Middle frontal gyrus (tissue), 1 donor: ENCODE measurements around the gene CIT.
"Not testable (repeated sequence)": the region's sequence is repeated elsewhere in the genome, so short reads cannot be mapped to it uniquely, and the experiment has no call there.

Experiments used
- DNase-seq: peaks from one replicate; pipeline ENCODE4 v3.0.0-alpha.2; 2015; ENCODE audit warnings: low spot score; ENCODE audit errors: extremely low spot score

Gene CIT

GRCh38 chr12:119657001-119657400 is 220.1 kb downstream of the CIT start:
- DNase-seq = not testable (repeated sequence)

DNA sequence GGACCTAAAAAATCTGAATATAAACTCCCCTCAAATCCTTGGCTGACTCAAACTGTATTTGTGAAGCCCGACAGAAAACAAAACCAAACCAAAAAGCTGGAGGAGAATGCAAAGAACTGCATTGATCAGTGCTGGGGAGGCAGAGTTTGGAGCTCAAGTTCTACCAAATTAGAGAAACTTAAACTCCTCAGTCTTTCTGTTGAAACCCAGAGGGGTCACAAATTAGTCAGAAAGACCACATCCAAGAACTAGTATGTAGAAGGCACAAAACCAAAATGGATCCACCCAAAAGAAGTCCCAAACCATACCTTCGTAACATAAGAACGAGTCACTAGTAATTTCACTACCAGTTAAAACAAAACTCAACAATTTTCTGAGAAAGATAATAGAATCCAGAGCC is 224.5 kb downstream of the CIT start:
- DNase-seq = no peak

GRCh38 chr12:119649202-119649808 is 227.8 kb downstream of the CIT start:
- no peak for DNase-seq

DNA sequence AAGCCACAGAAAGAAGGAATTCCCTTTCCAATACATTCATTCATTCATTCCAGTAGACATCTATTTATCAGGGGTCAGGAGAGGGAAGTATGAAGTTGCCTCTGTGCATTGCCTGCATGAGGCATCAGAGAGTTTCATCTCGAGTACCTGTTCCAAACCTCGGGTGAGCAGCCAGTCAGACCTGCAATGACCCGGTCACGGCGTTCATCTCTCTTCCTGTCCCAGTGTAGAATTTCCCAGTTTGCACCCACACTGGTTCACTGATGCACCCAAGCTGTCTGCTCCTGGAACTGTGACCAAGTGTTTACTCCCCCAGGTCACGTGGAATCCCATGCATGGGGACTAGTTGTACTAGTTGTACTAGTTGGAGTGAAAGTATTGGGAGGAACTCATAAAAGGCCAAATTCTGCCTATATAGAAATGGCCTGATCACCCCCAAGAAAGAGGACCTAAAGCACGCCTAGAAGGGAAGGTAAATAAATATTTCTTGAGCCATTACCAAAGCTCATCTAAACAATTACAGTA is 231.5 kb downstream of the CIT start:
- no peak for DNase-seq

- no peak for DNase-seq
Measured at GRCh38 chr12:119644930-119645329, 232.2 kb downstream of the CIT start.

DNA sequence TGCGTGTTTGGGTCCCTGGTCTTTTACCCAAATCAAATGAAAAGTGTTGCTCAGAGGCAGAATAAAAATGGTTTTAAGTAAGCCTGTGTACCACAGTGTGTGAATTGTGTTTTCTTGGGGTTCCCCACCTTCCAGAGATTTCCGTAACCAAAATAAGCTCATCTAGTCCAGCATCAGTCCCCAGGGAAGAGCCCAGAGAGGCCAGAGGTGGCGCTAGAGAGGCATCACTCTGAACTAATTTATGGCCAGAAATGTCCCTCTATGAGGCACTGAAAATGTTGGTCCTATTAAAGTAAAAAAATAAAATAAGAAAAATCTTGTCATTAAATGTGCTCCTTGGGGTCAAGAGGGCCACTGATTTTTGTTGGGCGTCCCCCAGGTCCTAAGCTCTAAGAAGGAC is 234.1 kb downstream of the CIT start:
- DNase-seq = no peak
